HEK293T (cell line): ENCODE measurements around the gene PKP2.

Source experiments
- ARNT ChIP-seq: fragments of 450-650 bp; IDR thresholded peaks from 2 replicates; pipeline ENCODE4 v1.6.1; 2017; ENCODE audit warnings: mild to moderate bottlenecking
- BHLHE40 ChIP-seq: fragments of 450-650 bp; IDR thresholded peaks from 2 replicates; pipeline ENCODE4 v1.6.1; 2016; ENCODE audit warnings: mild to moderate bottlenecking, moderate library complexity, borderline replicate concordance
- CTBP1 ChIP-seq: fragments of 450-650 bp; IDR thresholded peaks from 2 replicates; pipeline ENCODE4 v1.6.1; 2016; ENCODE audit warnings: borderline replicate concordance
- ELF4 ChIP-seq: fragments of 450-650 bp; IDR thresholded peaks from 2 replicates; pipeline ENCODE4 v1.6.1; 2017; ENCODE audit warnings: antibody characterized with exemption
- FOXK2 ChIP-seq: fragments of 450-650 bp; IDR thresholded peaks from 2 replicates; pipeline ENCODE4 v1.6.1; 2016; ENCODE audit warnings: mild to moderate bottlenecking
- NFRKB ChIP-seq: fragments of 450-650 bp; IDR thresholded peaks from 2 replicates; pipeline ENCODE4 v1.6.1; 2016; ENCODE audit warnings: mild to moderate bottlenecking, moderate library complexity
- SP1 ChIP-seq: fragments of 450-650 bp; IDR thresholded peaks from 2 replicates; pipeline ENCODE4 v1.6.1; 2017

- TF ChIP-seq NFRKB: no peak
- no peak for TF ChIP-seq ARNT
- TF ChIP-seq SP1: no peak
- no peak for TF ChIP-seq BHLHE40
- TF ChIP-seq ELF4: no peak
- TF ChIP-seq FOXK2: no peak
- TF ChIP-seq CTBP1: no peak
Observed at GRCh38 chr12:32901553-32901952, 5.0 kb upstream of the PKP2 start.
